NB4 (cell line): ENCODE results near the gene SELENOM.

Experiments used
- DNase-seq: peaks from one replicate; pipeline ENCODE4 v3.0.0; 2010; ENCODE audit warnings: low read depth
- H3K4me3 ChIP-seq: one replicate; pipeline ENCODE4 v1.5.1; 2011; ENCODE audit warnings: mild to moderate bottlenecking, low read depth, low read length, moderate library complexity
- CTCF ChIP-seq: IDR thresholded peaks from one replicate; pipeline ENCODE4 v1.5.1; 2012; ENCODE audit warnings: low read depth, low read length
- MAX ChIP-seq: IDR thresholded peaks from 2 replicates; pipeline ENCODE4 v1.6.1; 2011; ENCODE audit warnings: low read depth, low read length
- MYC ChIP-seq: IDR thresholded peaks from 2 replicates; pipeline ENCODE4 v1.6.1; 2011; ENCODE audit warnings: low read depth, low read length
- POLR2A ChIP-seq: IDR thresholded peaks from 2 replicates; pipeline ENCODE4 v1.6.1; 2011; ENCODE audit warnings: mild to moderate bottlenecking; ENCODE audit not compliant: insufficient read length; ENCODE audit errors: extremely low read depth

SELENOM gene

GRCh38 chr22:31138126-31138525, 30.8 kb upstream of the SELENOM start:
- TF ChIP-seq MAX = no peak

GRCh38 chr22:31137721-31138120, 30.4 kb upstream of the SELENOM start:
- no peak for TF ChIP-seq MAX
- no peak for TF ChIP-seq MYC
- no peak for TF ChIP-seq POLR2A
- TF ChIP-seq CTCF = no peak
- no peak overlapping the region for H3K4me3 ChIP-seq
- DNase-seq = no peak

More at GRCh38 chr22:31138126-31138525, 30.8 kb upstream of the SELENOM start:
- no peak for DNase-seq
- no peak overlapping the region for H3K4me3 ChIP-seq

- DNase-seq = no peak
- H3K4me3 ChIP-seq = no peak overlapping the region
- TF ChIP-seq POLR2A = no peak
- TF ChIP-seq MYC = no peak
- TF ChIP-seq MAX = no peak
- TF ChIP-seq CTCF = no peak
Measured at GRCh38 chr22:31136711-31137110, 29.3 kb upstream of the SELENOM start.

GRCh38 chr22:31136155-31136554, 28.8 kb upstream of the SELENOM start:
- TF ChIP-seq MAX = no peak
- DNase-seq = no peak
- H3K4me3 ChIP-seq = no peak overlapping the region

- no peak for DNase-seq
- no peak overlapping the region for H3K4me3 ChIP-seq
- TF ChIP-seq MAX = no peak
Measured at GRCh38 chr22:31135706-31136105, 28.3 kb upstream of the SELENOM start.

- TF ChIP-seq CTCF = no peak
- DNase-seq = no peak
- no peak overlapping the region for H3K4me3 ChIP-seq
Measured at GRCh38 chr22:31134688-31135087, 27.3 kb upstream of the SELENOM start.

GRCh38 chr22:31133911-31134310, 26.5 kb upstream of the SELENOM start:
- TF ChIP-seq POLR2A (no peak), MAX (no peak), MYC (no peak), CTCF (no peak)
- DNase-seq = no peak

More at GRCh38 chr22:31133911-31134310, 26.5 kb upstream of the SELENOM start:
- no peak overlapping the region for H3K4me3 ChIP-seq
